GM12891 (cell line): ENCODE data around the gene AUH.

Experiments
- PAX5 ChIP-seq: IDR thresholded peaks from 2 replicates; pipeline ENCODE4 v1.6.1; 2011; ENCODE audit warnings: low read length, moderate library complexity, mild to moderate bottlenecking; ENCODE audit not compliant: insufficient read depth, severe bottlenecking
- POLR2A ChIP-seq: IDR thresholded peaks from 2 replicates; pipeline ENCODE4 v1.6.1; 2011; ENCODE audit warnings: low read depth, low read length, control low read depth
- SPI1 ChIP-seq: IDR thresholded peaks from 2 replicates; pipeline ENCODE4 v1.6.1; 2011; ENCODE audit warnings: low read depth, low read length, control low read depth
- TAF1 ChIP-seq: IDR thresholded peaks from 2 replicates; pipeline ENCODE4 v1.6.1; 2011; ENCODE audit warnings: low read depth, low read length, control low read depth

DNA sequence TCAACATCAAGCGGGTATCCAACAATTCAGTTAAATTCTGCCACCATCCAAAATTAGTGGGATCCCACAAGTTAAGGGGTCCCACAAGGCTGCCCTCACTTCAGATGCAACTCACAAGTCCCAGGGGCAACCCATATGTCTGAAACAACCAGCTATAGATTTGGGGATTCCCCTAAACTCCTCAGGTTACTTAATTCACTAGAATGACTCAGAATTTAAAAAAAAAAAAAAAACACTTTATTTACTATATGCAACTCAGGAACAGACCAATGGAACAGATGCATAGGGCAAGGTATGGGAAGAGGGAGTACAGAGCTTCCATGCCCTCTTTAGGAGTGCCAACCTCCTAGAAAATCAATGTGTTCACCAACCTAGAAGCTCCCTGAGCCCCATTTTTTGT is 15.1 kb downstream of the AUH start:
- TF ChIP-seq POLR2A: no peak
- no peak for TF ChIP-seq PAX5
- TF ChIP-seq TAF1: no peak
- TF ChIP-seq SPI1: no peak
